GM21576 (cell line): ENCODE results near the gene CAPN14.

Experiments
- ATAC-seq: cut with Tn5 transposase; IDR thresholded peaks from one replicate; pipeline ENCODE4 v1.9.1; 2021; ENCODE audit warnings: mild to moderate bottlenecking, moderate library complexity; ENCODE audit not compliant: unreplicated experiment

The CAPN14 gene

GRCh38 chr2:31217465-31218200 is at the start of gene CAPN14:
TSS of gene CAPN14 (minus strand) at chr2:31217515. CDS start at chr2:31205447, 12,068 bp downstream.
- no peak for ATAC-seq

- no peak for ATAC-seq
Observed at GRCh38 chr2:31266804-31267203, 49.5 kb upstream of the CAPN14 start.

GRCh38 chr2:31265234-31265633 is 47.9 kb upstream of the CAPN14 start:
- no peak for ATAC-seq

- ATAC-seq = no peak
Observed at GRCh38 chr2:31263636-31264190, 46.4 kb upstream of the CAPN14 start.

GRCh38 chr2:31260870-31261269 is 43.6 kb upstream of the CAPN14 start:
- no peak for ATAC-seq

GRCh38 chr2:31259075-31259474 is 41.8 kb upstream of the CAPN14 start:
- no peak for ATAC-seq

- peak; percentile 41 for ATAC-seq
Observed at GRCh38 chr2:31258351-31258750, 41.0 kb upstream of the CAPN14 start.

- peak; percentile 7 for ATAC-seq
Observed at GRCh38 chr2:31256611-31257382, 39.5 kb upstream of the CAPN14 start.

GRCh38 chr2:31255911-31256571 is 38.7 kb upstream of the CAPN14 start:
- peak; percentile 48 for ATAC-seq

- no peak for ATAC-seq
Observed at GRCh38 chr2:31254237-31255203, 37.2 kb upstream of the CAPN14 start.

GRCh38 chr2:31253356-31254131 is 36.2 kb upstream of the CAPN14 start:
- no peak for ATAC-seq

- ATAC-seq = no peak
Observed at GRCh38 chr2:31251851-31252250, 34.5 kb upstream of the CAPN14 start.

GRCh38 chr2:31251018-31251417 is 33.7 kb upstream of the CAPN14 start:
- no peak for ATAC-seq

- ATAC-seq = no peak
Observed at GRCh38 chr2:31249009-31249690, 31.8 kb upstream of the CAPN14 start.

- no peak for ATAC-seq
Observed at GRCh38 chr2:31248139-31248538, 30.8 kb upstream of the CAPN14 start.

- ATAC-seq = no peak
Observed at GRCh38 chr2:31247711-31248110, 30.4 kb upstream of the CAPN14 start.

GRCh38 chr2:31246184-31246852 is 29.0 kb upstream of the CAPN14 start:
- no peak for ATAC-seq

- ATAC-seq = no peak
Observed at GRCh38 chr2:31244101-31244500, 26.8 kb upstream of the CAPN14 start.
